22Rv1 (cell line): ENCODE measurements around the gene REPS1.

ENCODE experiments used
- ZFX ChIP-seq: fragments of 450-650 bp; IDR thresholded peaks from 2 replicates; pipeline ENCODE4 v1.6.1; 2017; ENCODE audit warnings: antibody characterized with exemption, borderline replicate concordance
- TF ChIP-seq, protein P1 (sequence below): fragments of 450-650 bp; IDR thresholded peaks from 2 replicates; pipeline ENCODE4 v1.5.1; 2017; ENCODE audit warnings: mild to moderate bottlenecking

DNA sequence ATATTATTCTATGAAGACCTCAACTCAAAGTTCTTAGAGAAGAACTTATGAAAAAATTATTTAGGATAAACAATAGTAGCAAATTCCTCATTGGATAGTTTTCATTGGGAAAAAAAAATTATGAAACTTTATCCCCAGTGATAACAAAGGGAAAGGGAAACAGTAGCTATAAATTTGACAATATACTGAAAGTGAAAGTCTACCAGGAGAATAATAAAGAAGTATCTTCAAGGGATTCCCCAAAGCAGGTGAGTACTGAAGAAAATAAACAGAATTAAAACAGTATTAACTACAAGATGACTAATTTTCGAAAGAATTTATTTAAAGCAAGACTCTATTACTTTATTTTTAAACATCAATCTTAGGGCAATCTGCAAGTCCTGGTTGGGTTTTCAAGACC is 56.4 kb downstream of the REPS1 start:
- TF ChIP-seq, protein P1, sequence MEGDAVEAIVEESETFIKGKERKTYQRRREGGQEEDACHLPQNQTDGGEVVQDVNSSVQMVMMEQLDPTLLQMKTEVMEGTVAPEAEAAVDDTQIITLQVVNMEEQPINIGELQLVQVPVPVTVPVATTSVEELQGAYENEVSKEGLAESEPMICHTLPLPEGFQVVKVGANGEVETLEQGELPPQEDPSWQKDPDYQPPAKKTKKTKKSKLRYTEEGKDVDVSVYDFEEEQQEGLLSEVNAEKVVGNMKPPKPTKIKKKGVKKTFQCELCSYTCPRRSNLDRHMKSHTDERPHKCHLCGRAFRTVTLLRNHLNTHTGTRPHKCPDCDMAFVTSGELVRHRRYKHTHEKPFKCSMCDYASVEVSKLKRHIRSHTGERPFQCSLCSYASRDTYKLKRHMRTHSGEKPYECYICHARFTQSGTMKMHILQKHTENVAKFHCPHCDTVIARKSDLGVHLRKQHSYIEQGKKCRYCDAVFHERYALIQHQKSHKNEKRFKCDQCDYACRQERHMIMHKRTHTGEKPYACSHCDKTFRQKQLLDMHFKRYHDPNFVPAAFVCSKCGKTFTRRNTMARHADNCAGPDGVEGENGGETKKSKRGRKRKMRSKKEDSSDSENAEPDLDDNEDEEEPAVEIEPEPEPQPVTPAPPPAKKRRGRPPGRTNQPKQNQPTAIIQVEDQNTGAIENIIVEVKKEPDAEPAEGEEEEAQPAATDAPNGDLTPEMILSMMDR: no peak
- no peak for TF ChIP-seq ZFX
